Ascending aorta (tissue), 2 donors: ENCODE measurements around the gene ZNF555. TPM values are rescaled to one million over a fixed set of nuclear protein-coding genes. Genes with fewer than 3 reads are reported as not detected.
"Not testable (repeated sequence)": the region's sequence is repeated elsewhere in the genome, so short reads cannot be mapped to it uniquely, and the experiment has no call there.

Experiments
- DNase-seq, 2 donors: peaks; one replicate each; pipeline ENCODE4 v3.0.0-alpha.2; 2019; ENCODE audit warnings: low spot score in 2 of 2
- H3K27ac ChIP-seq, 2 donors: fragments of 200-600 bp; sonication (generic); one replicate each; pipeline ENCODE4 v1.5.1; 2016 to 2017; ENCODE audit warnings: mild to moderate bottlenecking in 1 of 2
- H3K27me3 ChIP-seq: fragments of 200-600 bp; sonication (generic); one replicate; pipeline ENCODE4 v1.5.1; 2017
- H3K36me3 ChIP-seq, 2 donors: fragments of 200-600 bp; sonication (generic); one replicate each; pipeline ENCODE4 v1.5.1; 2016
- H3K4me1 ChIP-seq, 2 donors: fragments of 200-600 bp; sonication (generic); one replicate each; pipeline ENCODE4 v1.5.1; 2016 to 2017; ENCODE audit warnings: mild to moderate bottlenecking in 1 of 2
- H3K4me3 ChIP-seq, 2 donors: fragments of 200-600 bp; sonication (generic); one replicate each; pipeline ENCODE4 v1.5.1; 2016 to 2017; ENCODE audit warnings: mild to moderate bottlenecking in 1 of 2
- H3K9me3 ChIP-seq, 2 donors: fragments of 200-600 bp; sonication (generic); one replicate each; pipeline ENCODE4 v1.5.1; 2016
- CTCF ChIP-seq, 3 experiments: fragments of 200-600 bp in 2 of 3; fragments of 450-650 bp in 1 of 3; sonication (generic) in 2 of 3; IDR thresholded peaks; one replicate each; pipeline ENCODE4 v1.5.1; 2016 to 2019; ENCODE audit warnings: antibody characterized with exemption in 3 of 3, mild to moderate bottlenecking in 1 of 3, moderate library complexity in 1 of 3
- intact Hi-C: fragments of 100-400 bp; cut with DNase I; formaldehyde crosslinking; loops from one replicate; pipeline ENCODE4 v1.15.1; 2023
- total RNA-seq: library from RNA; depleted of rRNA; stranded (reverse); fragments of >200 nt; gene quantifications from one replicate; pipeline ENCODE4 v1.1.0, GENCODE V29; 2016

ZNF555 gene
- total RNA-seq, 1 donor from 2014 or later = 6.8 TPM

GRCh38 chr19:2813235-2814160 lies 27.8 kb upstream of the ZNF555 start:
- no peak for DNase-seq
- H3K4me3 ChIP-seq = no peak overlapping the region
- no peak overlapping the region for H3K27ac ChIP-seq
- intact Hi-C loops = no loop called here
- peaks cover 23 to 28% of the 10 kb centered on the region in 2 donors for H3K36me3 ChIP-seq
- H3K4me1 ChIP-seq = no peaks in the 10 kb centered on the region
- no peaks in the 10 kb centered on the region for H3K9me3 ChIP-seq
- H3K27me3 ChIP-seq = no peaks in the 10 kb centered on the region
- no peak for TF ChIP-seq CTCF (IDR thresholded peaks at IDR 0.05)

- DNase-seq = no peak
- no peak overlapping the region for H3K4me3 ChIP-seq
- H3K4me1 ChIP-seq = peaks cover 0 to 4% of the 10 kb centered on the region in 2 donors
- H3K27me3 ChIP-seq = no peaks in the 10 kb centered on the region
- H3K36me3 ChIP-seq = peaks cover 14 to 21% of the 10 kb centered on the region in 2 donors
- no peak for TF ChIP-seq CTCF (IDR thresholded peaks at IDR 0.05)
- H3K9me3 ChIP-seq = no peaks in the 10 kb centered on the region
- intact Hi-C loops = no loop called here
- no peak overlapping the region for H3K27ac ChIP-seq
These were observed 26.8 kb upstream of the ZNF555 start for GRCh38 chr19:2814426-2814825.

- H3K9me3 ChIP-seq = no peaks in the 10 kb centered on the region
- no peak for DNase-seq
- H3K4me1 ChIP-seq = peaks cover 3 to 5% of the 10 kb centered on the region in 2 donors
- no peak overlapping the region for H3K27ac ChIP-seq
- H3K36me3 ChIP-seq = peaks cover 7 to 14% of the 10 kb centered on the region in 2 donors
- no peak for TF ChIP-seq CTCF (IDR thresholded peaks at IDR 0.05)
- no peak overlapping the region for H3K4me3 ChIP-seq
- H3K27me3 ChIP-seq = no peaks in the 10 kb centered on the region
- intact Hi-C loops = no loop called here
These were observed 26.1 kb upstream of the ZNF555 start for GRCh38 chr19:2815191-2815614.

- intact Hi-C loops = no loop called here
- no peak for DNase-seq
These were observed 25.4 kb upstream of the ZNF555 start for GRCh38 chr19:2815923-2816322.

GRCh38 chr19:2816641-2817040 lies 24.6 kb upstream of the ZNF555 start:
- DNase-seq = no peak
- TF ChIP-seq CTCF (IDR thresholded peaks at IDR 0.05) = no peak
- Histone ChIP-seq H3K27me3 (no peaks in the 10 kb centered on the region), H3K36me3 (peaks cover 0 to 6% of the 10 kb centered on the region in 2 donors), H3K27ac (no peak overlapping the region), H3K4me1 (peaks cover 3 to 10% of the 10 kb centered on the region in 2 donors), H3K9me3 (no peaks in the 10 kb centered on the region), H3K4me3 (no peak overlapping the region)
- intact Hi-C loops = no loop called here

More at GRCh38 chr19:2815923-2816322, 25.4 kb upstream of the ZNF555 start:
- Histone ChIP-seq H3K9me3 (no peaks in the 10 kb centered on the region), H3K4me3 (no peak overlapping the region), H3K36me3 (peaks cover under 1 to 6% of the 10 kb centered on the region in 2 donors), H3K27me3 (no peaks in the 10 kb centered on the region), H3K27ac (no peak overlapping the region), H3K4me1 (peaks cover 3 to 10% of the 10 kb centered on the region in 2 donors)
- TF ChIP-seq CTCF (IDR thresholded peaks at IDR 0.05) = no peak

GRCh38 chr19:2817237-2817829 lies 23.9 kb upstream of the ZNF555 start:
- H3K4me3 ChIP-seq, H3K27ac ChIP-seq, DNase-seq, H3K9me3 ChIP-seq, intact Hi-C loops, H3K36me3 ChIP-seq, H3K27me3 ChIP-seq: not testable (repeated sequence)
- H3K4me1 ChIP-seq = peaks cover 3 to 10% of the 10 kb centered on the region in 2 donors
